Posterior vena cava (tissue), 2 donors: Measurements from ENCODE around the gene KRTAP12-2. TPM values are rescaled to one million over a fixed set of nuclear protein-coding genes. Genes with fewer than 3 reads are reported as not detected.

ENCODE experiments used
- DNase-seq: peaks from one replicate; pipeline ENCODE4 v3.0.0-alpha.2; 2020; ENCODE audit warnings: low spot score
- intact Hi-C, 2 donors: fragments of 100-400 bp; cut with DNase I; formaldehyde crosslinking; loops; one replicate each; pipeline versions ENCODE4 v1.14.1 to v1.14.2; 2022 to 2023
- total RNA-seq, 2 donors: library from RNA; stranded (reverse); fragmentation: NEBNext Ultra II Directional; extraction: Animal tissue kit (Norgen Biotek cat#: 25700); gene quantifications; one replicate each; pipeline ENCODE4 v1.2.1, GENCODE V29; 2021
- donor health status: DM: yes; HTN: yes; CAD: no.
- donor health status: DM: yes; HTN: yes; CAD: no.

The KRTAP12-2 gene
- total RNA-seq, 2 donors from 2014 or later = 0.48 TPM; not detected in 1

DNA sequence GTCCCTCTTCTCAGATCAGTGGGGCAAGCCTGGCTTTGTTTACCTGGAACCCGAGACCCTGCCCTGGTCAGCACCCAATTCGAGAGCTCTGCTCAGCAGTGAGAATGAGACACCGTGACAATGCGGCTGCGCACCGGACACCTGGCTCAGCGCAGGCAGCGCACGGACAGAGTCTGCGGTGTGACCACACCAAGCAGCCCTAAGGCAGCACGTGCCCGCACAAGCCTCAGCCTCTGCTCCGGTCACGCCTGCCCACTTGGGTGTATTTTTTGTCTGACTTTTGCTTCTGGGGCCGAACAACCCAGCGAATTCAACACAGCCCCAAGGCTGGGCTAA, 50.2 kb downstream of the KRTAP12-2 start:
- peak; percentile 50 for DNase-seq
- intact Hi-C loops = loop anchor here in 1 of 2 donors (10.0 kb wide), 1 partner anchor 298 kb away; no protein-coding TSS in a partner anchor

Other genes starting within 250 kb of the KRTAP12-2 start
- gene LRRC3, start 211.4 kb downstream of the KRTAP12-2 start, total RNA-seq = 1 to 10 TPM; 1.5 to 1.8 TPM
- not detected for gene KRTAP10-1, start 126.7 kb downstream of the KRTAP12-2 start, total RNA-seq
- not detected for gene KRTAP10-2, start 115.4 kb downstream of the KRTAP12-2 start, total RNA-seq
- not detected for gene KRTAP10-3, start 108.1 kb downstream of the KRTAP12-2 start, total RNA-seq
- not detected for gene KRTAP10-4, start 93.2 kb downstream of the KRTAP12-2 start, total RNA-seq
- gene KRTAP10-5, start 86.3 kb downstream of the KRTAP12-2 start, total RNA-seq = not detected
- not detected for gene KRTAP10-6, start 74.4 kb downstream of the KRTAP12-2 start, total RNA-seq
- gene KRTAP10-7, start 66.3 kb downstream of the KRTAP12-2 start, total RNA-seq = not detected
- gene KRTAP10-8, start 54.8 kb downstream of the KRTAP12-2 start, total RNA-seq = not detected
- not detected for gene KRTAP10-9, start 39.8 kb downstream of the KRTAP12-2 start, total RNA-seq
- not detected for gene KRTAP10-10, start 29.6 kb downstream of the KRTAP12-2 start, total RNA-seq
- gene KRTAP10-11, start 20.5 kb downstream of the KRTAP12-2 start, total RNA-seq = not detected
- not detected for gene KRTAP12-4, start 12.3 kb downstream of the KRTAP12-2 start, total RNA-seq
- not detected for gene KRTAP12-3, start 9.0 kb downstream of the KRTAP12-2 start, total RNA-seq
- gene KRTAP12-1, start 15.2 kb upstream of the KRTAP12-2 start, total RNA-seq = not detected
- gene KRTAP10-12, start 30.2 kb upstream of the KRTAP12-2 start, total RNA-seq = not detected
- under 1 TPM; 0.14 to 0.48 TPM for gene TSPEAR, start 44.6 kb upstream of the KRTAP12-2 start, total RNA-seq
- gene UBE2G2, start 134.9 kb upstream of the KRTAP12-2 start, total RNA-seq = 10 to 100 TPM; 72.6 to 75.6 TPM
- 10 to 100 TPM; 53.5 to 58.3 TPM for gene SUMO3, start 151.1 kb upstream of the KRTAP12-2 start, total RNA-seq
- 100 to 1,000 TPM; 202 to 246 TPM for gene PTTG1IP, start 206.8 kb upstream of the KRTAP12-2 start, total RNA-seq